Regular cardiac myocyte (primary cell): Measurements from ENCODE around the gene RAB44. TPM values are rescaled to one million over a fixed set of nuclear protein-coding genes. Genes with fewer than 3 reads are reported as not detected.

ENCODE experiments used
- total RNA-seq: library from RNA; depleted of rRNA; stranded (reverse); fragments of >200 nt; gene quantifications from 2 replicates; pipeline ENCODE4 v1.2.3, GENCODE V29; 2014

RAB44 gene
- total RNA-seq: under 0.01 TPM in 2 replicates

GRCh38 chr6:36697481-36697903 is at the start of gene RAB44:
Gene RAB44 (plus strand): TSS chr6:36697826. CDS start chr6:36704236, 6,410 bp downstream.

GRCh38 chr6:36678488-36679042 is 19.1 kb upstream of the RAB44 start, which contains the start of gene CDKN1A:
Gene CDKN1A (plus strand): TSS chr6:36678714. CDS start chr6:36684102, 5,388 bp downstream.

Other genes with a start within 250 kb of the RAB44 start
- 17.2 and 21.3 TPM in 2 replicates for gene STK38, start 150.3 kb upstream of the RAB44 start, total RNA-seq
- 120 and 289 TPM in 2 replicates for gene SRSF3, start 103.5 kb upstream of the RAB44 start, total RNA-seq
- gene CDKN1A, start 19.1 kb upstream of the RAB44 start, total RNA-seq: 230 and 557 TPM in 2 replicates
- gene CPNE5, start 141.6 kb downstream of the RAB44 start, total RNA-seq: under 0.01 TPM in 1 of 2 replicates, not detected in the other
- 23.4 and 55.8 TPM in 2 replicates for gene PPIL1, start 177.0 kb downstream of the RAB44 start, total RNA-seq
- gene C6orf89, start 188.1 kb downstream of the RAB44 start, total RNA-seq: 40.6 and 44.5 TPM in 2 replicates